Erythroblast (primary cell): ENCODE results near the gene SMIM41.

Experiments used
- DNase-seq, 2 experiments: peaks; one replicate each; lab custom pipeline; 2025; lab: John Stamatoyannopoulos, UW
- GATA1 ChIP-seq: IDR thresholded peaks from 2 replicates; pipeline ENCODE4 v1.6.1; 2011; ENCODE audit warnings: low read depth, mild to moderate bottlenecking, control low read depth, low read length, moderate library complexity
- POLR2A ChIP-seq: IDR thresholded peaks from 2 replicates; pipeline ENCODE4 v1.6.1; 2011; ENCODE audit warnings: mild to moderate bottlenecking, low read length

The SMIM41 gene

DNA sequence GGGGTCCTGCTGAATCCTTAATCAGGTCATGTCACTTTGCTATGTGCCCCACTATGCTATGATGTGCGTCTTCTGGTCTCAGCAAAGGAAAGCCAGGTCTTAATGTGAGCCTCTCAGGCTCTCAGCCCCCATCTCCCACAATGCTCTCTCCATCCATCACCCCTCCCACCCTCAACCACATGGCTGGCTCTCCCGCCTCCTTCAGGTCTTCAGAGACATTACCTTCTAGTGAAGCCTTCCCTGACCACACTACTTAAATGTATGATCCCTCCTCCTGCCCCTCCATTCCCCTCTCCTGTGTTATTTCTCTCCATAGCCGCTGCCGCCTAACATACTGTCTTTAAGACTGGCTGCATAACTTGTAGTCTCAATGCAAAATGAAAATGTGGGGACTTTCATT is 61.8 kb downstream of the SMIM41 start:
- DNase-seq = no peak
- TF ChIP-seq GATA1 (no peak), POLR2A (no peak)

- no peak for DNase-seq
- TF ChIP-seq GATA1 = no peak
- no peak for TF ChIP-seq POLR2A
Measured at GRCh38 chr12:52141875-52142274, 62.4 kb downstream of the SMIM41 start.

DNA sequence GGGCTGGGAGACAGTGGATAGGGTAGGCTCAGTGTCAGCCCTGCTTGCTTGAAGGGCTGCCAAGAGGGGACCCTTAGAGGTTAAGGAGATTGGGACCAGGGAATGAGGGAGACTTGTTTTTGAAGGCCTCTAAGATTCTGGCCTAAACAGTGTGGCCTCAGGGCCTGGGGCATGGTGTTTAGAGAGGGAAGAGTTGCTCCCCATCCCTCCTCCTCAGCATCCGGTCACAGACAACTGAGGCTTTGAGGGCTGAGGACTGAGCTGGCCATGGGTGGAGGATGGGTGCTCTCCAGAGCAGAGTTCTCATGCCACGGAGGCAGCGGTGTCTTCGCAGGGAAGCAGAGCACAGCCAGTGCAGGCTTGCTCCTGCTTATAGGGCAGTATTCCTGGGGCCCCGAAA is 62.9 kb downstream of the SMIM41 start:
- TF ChIP-seq POLR2A (no peak), GATA1 (no peak)
- DNase-seq = no peak

DNA sequence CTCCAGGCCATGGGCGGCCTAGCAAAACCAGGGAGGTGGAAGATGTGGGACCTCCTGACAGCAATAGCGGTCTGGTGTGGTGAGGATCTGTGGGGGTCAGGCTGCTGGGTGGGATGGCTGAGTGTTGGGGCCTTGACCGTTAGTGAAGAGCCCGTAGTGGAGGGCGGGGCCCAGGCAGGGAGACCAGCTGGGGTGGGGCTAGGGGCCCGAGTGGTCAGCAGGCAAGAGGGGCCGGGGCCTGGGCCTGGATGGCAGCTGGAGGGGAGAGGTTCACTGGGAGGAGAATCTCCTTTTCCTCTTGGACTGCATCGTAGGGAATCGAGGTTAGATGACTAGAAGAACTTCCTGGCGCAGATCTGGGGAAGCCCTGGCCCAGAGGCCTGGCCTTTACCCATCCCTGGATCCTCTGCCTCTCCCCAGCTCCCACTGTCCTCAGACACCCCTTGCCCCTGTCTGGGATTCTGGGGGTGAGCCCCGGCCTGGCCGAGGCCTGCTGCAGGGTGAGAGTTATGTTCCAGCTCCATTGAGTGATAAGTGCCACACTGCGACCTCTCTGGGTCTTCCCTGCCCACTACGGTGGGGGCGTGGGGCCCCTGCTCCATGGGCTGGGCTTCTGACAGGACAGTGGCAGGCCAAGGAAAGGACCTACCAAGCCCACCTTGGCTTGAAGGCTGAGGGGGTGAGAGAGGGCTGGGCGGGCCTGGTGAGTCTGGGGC is 65.2 kb downstream of the SMIM41 start:
- no peak for TF ChIP-seq POLR2A
- no peak for TF ChIP-seq GATA1
- DNase-seq = no peak

- no peak for DNase-seq
- TF ChIP-seq POLR2A (no peak), GATA1 (no peak)
Measured at GRCh38 chr12:52145228-52146088, 66.0 kb downstream of the SMIM41 start.

- no peak for TF ChIP-seq GATA1
- no peak for TF ChIP-seq POLR2A
- DNase-seq = no peak
Measured at GRCh38 chr12:52146089-52146821, 66.8 kb downstream of the SMIM41 start.

GRCh38 chr12:52146822-52147366 is 67.4 kb downstream of the SMIM41 start:
- TF ChIP-seq GATA1 = no peak
- TF ChIP-seq POLR2A = no peak
- no peak for DNase-seq

GRCh38 chr12:52147367-52147963 is 68.0 kb downstream of the SMIM41 start:
- TF ChIP-seq GATA1 (no peak), POLR2A (peak; percentile 58)
- DNase-seq = peak; percentile 85 to 90

- TF ChIP-seq GATA1 (no peak), POLR2A (no peak)
- DNase-seq = no peak
Measured at GRCh38 chr12:52147964-52148463, 68.5 kb downstream of the SMIM41 start.

- peak; percentile 39 to 42 for DNase-seq
- TF ChIP-seq POLR2A (no peak), GATA1 (no peak)
Measured at GRCh38 chr12:52148464-52149181, 69.1 kb downstream of the SMIM41 start.

- DNase-seq = no peak
- TF ChIP-seq POLR2A = no peak
- TF ChIP-seq GATA1 = no peak
Measured at GRCh38 chr12:52149182-52149641, 69.7 kb downstream of the SMIM41 start.

- no peak for TF ChIP-seq GATA1
- no peak for TF ChIP-seq POLR2A
- DNase-seq = no peak
Measured at GRCh38 chr12:52149651-52150241, 70.2 kb downstream of the SMIM41 start.
